CD4-positive, alpha-beta T cell treated with Interleukin-6 at 100 ng/mL for 8 hours (primary cell): ENCODE data around the gene SFXN3.

ENCODE experiments used
- DNase-seq: peaks from one replicate; pipeline ENCODE4 v3.0.0-alpha.2; 2020; ENCODE audit warnings: mixed read lengths, low spot score

Gene SFXN3

GRCh38 chr10:101000127-101000914 lies 30.7 kb upstream of the SFXN3 start:
- no peak for DNase-seq

GRCh38 chr10:101000915-101001658 lies 29.9 kb upstream of the SFXN3 start:
- DNase-seq, result no peak

GRCh38 chr10:101001659-101002035 lies 29.4 kb upstream of the SFXN3 start:
- DNase-seq, result no peak

GRCh38 chr10:101002456-101002855 lies 28.6 kb upstream of the SFXN3 start:
- DNase-seq, result no peak

GRCh38 chr10:101003639-101004206 lies 27.3 kb upstream of the SFXN3 start:
- no peak for DNase-seq

DNA sequence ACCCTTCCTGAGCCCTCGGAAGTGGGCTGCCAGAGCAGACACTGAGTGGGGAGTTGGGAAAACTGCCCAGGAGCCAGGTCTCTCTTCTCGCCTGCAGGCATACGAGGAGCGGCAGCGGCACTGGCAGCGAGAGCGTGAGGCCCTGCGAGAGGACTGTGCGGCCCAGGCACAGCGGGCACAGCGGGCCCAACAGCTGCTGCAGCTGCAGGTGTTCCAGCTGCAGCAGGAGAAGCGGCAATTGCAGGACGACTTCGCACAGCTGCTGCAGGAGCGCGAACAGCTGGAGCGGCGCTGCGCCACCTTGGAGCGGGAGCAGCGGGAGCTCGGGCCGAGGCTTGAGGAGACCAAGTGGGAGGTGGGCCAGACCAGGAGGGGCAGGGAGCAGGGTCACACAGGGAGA lies 25.7 kb upstream of the SFXN3 start:
- no peak for DNase-seq

- no peak for DNase-seq
Measured at GRCh38 chr10:101005869-101006567, 25.0 kb upstream of the SFXN3 start.

GRCh38 chr10:101006593-101007098 lies 24.4 kb upstream of the SFXN3 start:
- no peak for DNase-seq

DNA sequence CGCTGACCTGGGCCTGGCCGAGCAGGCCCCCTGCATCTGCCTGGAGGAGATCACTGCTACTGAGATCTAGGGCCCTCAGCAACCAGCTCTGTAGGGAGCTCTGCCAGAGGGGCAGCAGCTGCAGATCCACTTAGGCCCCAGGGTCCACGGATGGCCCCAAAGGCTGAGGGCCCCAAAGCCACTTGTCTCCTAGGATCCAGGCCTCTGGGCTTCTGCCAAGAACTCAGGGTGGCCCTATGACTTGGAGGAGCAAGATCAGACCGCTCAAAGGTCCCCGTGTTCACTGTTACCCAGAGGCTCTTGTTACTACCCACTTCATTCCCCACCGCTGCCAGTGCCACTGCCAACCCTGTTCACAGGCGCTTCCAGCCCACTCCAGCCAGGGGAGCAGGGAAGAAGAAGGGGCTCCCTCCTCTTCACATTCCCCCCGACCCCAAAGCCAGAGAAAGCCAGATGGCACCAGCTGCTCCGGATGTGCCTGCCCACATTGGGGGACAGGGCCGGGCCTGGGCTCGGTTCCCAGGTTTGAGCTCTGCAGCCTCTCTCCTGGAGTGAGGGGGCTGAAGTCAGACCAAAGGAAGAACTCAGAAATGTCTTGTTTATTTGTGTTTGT lies 23.8 kb upstream of the SFXN3 start:
- no peak for DNase-seq

- no peak for DNase-seq
Measured at GRCh38 chr10:101007915-101008822, 22.9 kb upstream of the SFXN3 start.

DNA sequence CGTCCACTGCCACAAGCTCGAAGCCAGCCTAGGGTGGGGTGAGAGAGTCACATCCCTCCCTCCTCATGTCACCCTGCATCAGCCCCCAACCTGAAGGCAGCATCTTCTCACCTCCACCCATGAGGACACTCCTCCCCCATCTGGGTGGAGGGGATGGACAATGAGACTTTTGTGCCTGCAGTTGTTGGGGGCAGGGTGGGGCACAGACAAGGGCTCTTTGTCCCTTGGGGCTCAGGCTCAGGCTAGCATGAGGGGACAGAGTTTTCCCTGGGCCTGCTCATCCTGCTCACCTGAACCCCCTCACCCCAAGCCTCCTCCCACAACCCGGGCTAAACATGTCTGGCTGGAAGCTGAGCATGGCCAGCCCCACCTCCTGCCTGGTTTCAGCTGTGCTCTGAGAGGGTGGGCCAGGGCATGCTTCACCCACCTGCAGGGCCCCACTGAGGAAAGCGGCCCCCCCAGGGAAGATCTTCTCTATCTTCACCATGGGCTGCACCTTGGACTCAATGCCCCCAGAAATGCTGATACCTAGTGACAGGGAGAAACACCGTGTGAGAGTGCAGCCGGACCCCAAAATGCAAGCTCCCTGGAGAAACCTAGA lies 22.1 kb upstream of the SFXN3 start:
- no peak for DNase-seq

DNA sequence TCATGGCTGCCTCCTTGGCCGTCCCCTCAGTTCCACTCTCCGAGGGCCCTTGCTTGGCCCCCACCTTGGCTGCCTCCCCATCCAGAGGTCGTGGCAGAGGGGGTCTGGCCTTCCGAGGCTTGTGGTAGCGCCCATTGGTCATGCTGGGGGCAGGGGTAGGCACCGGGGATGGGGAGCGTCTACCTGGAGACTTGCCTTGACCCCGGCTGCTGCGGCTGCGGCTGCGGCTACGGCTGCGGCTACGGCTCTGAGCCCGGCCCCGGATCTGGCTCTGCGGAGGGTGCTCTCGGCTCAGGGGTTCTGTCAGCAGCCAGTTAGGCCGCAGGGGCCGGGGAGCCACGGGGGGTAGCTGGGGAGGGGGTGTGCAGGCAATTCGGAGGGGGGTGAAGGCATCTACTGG lies 20.7 kb upstream of the SFXN3 start:
- no peak for DNase-seq

GRCh38 chr10:101011517-101012423 lies 19.3 kb upstream of the SFXN3 start:
- DNase-seq, result no peak

GRCh38 chr10:101012525-101013364 lies 18.3 kb upstream of the SFXN3 start:
- peak; percentile 80 for DNase-seq

- DNase-seq, result no peak
Measured at GRCh38 chr10:101013365-101013825, 17.6 kb upstream of the SFXN3 start.

- peak; percentile 66 for DNase-seq
Measured at GRCh38 chr10:101014230-101014884, 16.7 kb upstream of the SFXN3 start.

DNA sequence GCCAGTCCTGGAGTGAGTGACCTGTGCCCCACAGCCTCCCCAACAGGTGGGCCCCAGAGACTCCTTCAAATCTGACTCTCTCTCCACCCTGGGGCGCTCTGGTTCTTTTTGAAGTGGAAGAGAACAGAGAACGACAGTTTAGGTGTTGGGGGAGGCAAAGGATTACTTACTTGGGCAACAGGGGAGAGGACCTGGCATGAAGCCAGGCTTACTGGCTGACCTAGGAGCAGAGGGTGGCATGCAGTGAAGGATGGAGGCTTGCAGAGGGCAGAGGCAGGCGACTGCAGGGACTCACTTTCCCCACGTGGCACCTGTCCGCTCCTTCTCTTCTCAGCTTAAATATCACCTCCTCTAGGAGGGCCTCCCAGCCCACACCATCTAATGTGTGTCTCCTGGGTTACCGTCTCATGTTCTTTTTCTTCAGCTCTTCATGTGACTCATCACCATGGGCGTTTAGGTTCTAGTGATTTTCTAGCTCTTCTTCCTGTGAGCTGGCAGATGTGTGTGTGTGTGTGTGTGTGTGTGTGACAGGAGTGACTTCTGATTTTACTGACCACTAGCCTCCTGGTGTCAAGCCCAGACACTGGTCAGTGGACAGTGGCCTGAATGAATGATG lies 16.0 kb upstream of the SFXN3 start:
- no peak for DNase-seq
